K562 (cell line): ENCODE results near the gene SLC27A6. TPM values are rescaled to one million over a fixed set of nuclear protein-coding genes. Genes with fewer than 3 reads are reported as not detected.

Experiments used
- ATAC-seq: fragments of 200-7000 bp; cut with Tn5 transposase; 3 replicates; pipeline ENCODE4 v1.9.1; 2020; ENCODE audit warnings: moderate library complexity
- BruUV-seq: library from RNA; stranded (reverse); fragments of 400-500 nt; replicated peaks from 2 replicates; lab custom pipeline; 2021; lab: Mats Ljungman, UMichigan
- CTCF ChIA-PET: fragments of 300-600 bp; formaldehyde crosslinking; extraction: SDS; loops from one replicate; lab custom pipeline; 2021; ENCODE audit warnings: low intra/inter-chr PET ratio; lab: Yijun Ruan, JAX
- POLR2A ChIA-PET: fragments of 300-600, 350-650 bp; sonication (Branson Sonifier 250); formaldehyde crosslinking; extraction: SDS; loops from one replicate; lab custom pipeline; 2021; ENCODE audit warnings: antibody characterized with exemption, inconsistent platforms; lab: Yijun Ruan, JAX
- DNase-seq, 4 experiments: peaks; one replicate each; pipeline versions ENCODE4 v3.0.0 to v3.0.0-alpha.2; 2011 to 2018; ENCODE audit warnings: low spot score in 3 of 4, mixed read lengths in 3 of 4; ENCODE audit errors: extremely low read depth in 1 of 4
- FAIRE-seq: peaks from 2 replicates; lab custom pipeline; 2011; peaks lifted over from hg19 to GRCh38; lab: Jason Lieb, UNC
- H2AFZ ChIP-seq: 2 replicates; pipeline ENCODE4 v1.6.0; 2011; ENCODE audit warnings: low read depth, low read length, control low read depth, inconsistent platforms
- H3K27ac ChIP-seq: fragments of 200-600 bp; 3 replicates; pipeline ENCODE4 v1.8.0; 2011; ENCODE audit warnings: low read depth, mild to moderate bottlenecking, control low read depth, inconsistent platforms, low read length, moderate library complexity, mixed read lengths; ENCODE audit errors: extremely low read depth
- H3K27me3 ChIP-seq, 2 experiments: fragments of 300-600 bp in 1 of 2; 2 replicates in 1 of 2; 3 replicates in 1 of 2; pipeline versions ENCODE4 v1.6.0 to v1.8.0; 2011; ENCODE audit warnings: inconsistent platforms in 2 of 2, low read length in 2 of 2, mild to moderate bottlenecking in 1 of 2, mixed read lengths in 1 of 2, moderate library complexity in 1 of 2; ENCODE audit not compliant: control insufficient read depth in 2 of 2, insufficient read depth in 2 of 2
- H3K36me3 ChIP-seq: fragments of 300-600 bp; 3 replicates; pipeline ENCODE4 v1.8.0; 2011; ENCODE audit warnings: mild to moderate bottlenecking, low read length, inconsistent platforms; ENCODE audit not compliant: control insufficient read depth, insufficient read depth
- H3K4me1 ChIP-seq, 2 experiments: fragments of 200-600 bp in 1 of 2; replicated peaks in 1 of 2; 2 replicates in 1 of 2; 3 replicates in 1 of 2; pipeline versions ENCODE4 v1.5.1 to v1.8.0; 2011; ENCODE audit warnings: inconsistent platforms in 2 of 2, low read length in 2 of 2, mild to moderate bottlenecking in 1 of 2, mixed read lengths in 1 of 2, moderate library complexity in 1 of 2; ENCODE audit not compliant: control insufficient read depth in 2 of 2, insufficient read depth in 2 of 2
- H3K4me2 ChIP-seq: 2 replicates; pipeline ENCODE4 v1.6.1; 2011; ENCODE audit warnings: low read length, control low read depth, inconsistent platforms, mixed read lengths; ENCODE audit not compliant: insufficient read depth
- H3K4me3 ChIP-seq: fragments of 200-600 bp; sonication (generic), shearing (Covaris generic); 2 replicates; pipeline ENCODE4 v1.5.1; 2016; ENCODE audit warnings: control low read depth, inconsistent platforms
- H3K79me2 ChIP-seq: fragments of 200-600 bp; 3 replicates; pipeline ENCODE4 v1.8.0; 2011; ENCODE audit warnings: low read length, inconsistent platforms; ENCODE audit not compliant: control insufficient read depth, insufficient read depth
- H3K9ac ChIP-seq, 2 experiments: 2 replicates each; pipeline versions ENCODE4 v1.6.0 to v1.6.1; 2011; ENCODE audit warnings: low read depth in 2 of 2, low read length in 2 of 2, control low read depth in 1 of 2, inconsistent platforms in 1 of 2, mild to moderate bottlenecking in 1 of 2, mixed read lengths in 1 of 2; ENCODE audit not compliant: insufficient read depth in 1 of 2
- H3K9me1 ChIP-seq: one replicate; pipeline ENCODE4 v1.6.0; 2011; ENCODE audit warnings: inconsistent platforms, mild to moderate bottlenecking, low read length, moderate library complexity; ENCODE audit not compliant: control insufficient read depth, insufficient read depth
- H3K9me3 ChIP-seq: replicated peaks from 2 replicates; pipeline ENCODE4 v1.5.1; 2011; ENCODE audit warnings: low read depth, low read length, inconsistent platforms; ENCODE audit not compliant: control insufficient read depth, insufficient read depth
- H4K20me1 ChIP-seq: replicated peaks from 2 replicates; pipeline ENCODE4 v1.6.1; 2011; ENCODE audit warnings: low read length, inconsistent platforms, mixed read lengths; ENCODE audit not compliant: control insufficient read depth, insufficient read depth
- ATF4 ChIP-seq: fragments of 450-650 bp; formaldehyde crosslinking; IDR thresholded peaks from 2 replicates; pipeline ENCODE4 v1.4.0; 2022; ENCODE audit warnings: mild to moderate bottlenecking, moderate library complexity
- CBX8 ChIP-seq: fragments of 200-600 bp; sonication (generic); IDR thresholded peaks from 2 replicates; pipeline ENCODE4 v1.6.1; 2012; ENCODE audit warnings: borderline replicate concordance, mixed run types, low read depth, mild to moderate bottlenecking, moderate library complexity, mixed read lengths, low read length, control low read depth, inconsistent platforms; ENCODE audit not compliant: poor library complexity, severe bottlenecking; ENCODE audit errors: extremely low read depth
- CGGBP1 ChIP-seq: fragments of 250-450 bp; sonication (Bioruptor Pico); IDR thresholded peaks from 2 replicates; pipeline ENCODE4 v1.9.0; 2021; ENCODE audit warnings: mild to moderate bottlenecking
- FOXJ3 ChIP-seq: sonication (generic); formaldehyde crosslinking; IDR thresholded peaks from 2 replicates; pipeline ENCODE4 v1.4.0; 2020; ENCODE audit warnings: mild to moderate bottlenecking, missing genetic modification reagents
- FUS ChIP-seq: fragments of 200-400 bp; formaldehyde crosslinking; optimal IDR thresholded peaks from 2 replicates; pipeline ENCODE3; 2017; ENCODE audit warnings: low read depth, low read length
- GATA2 ChIP-seq: sonication (generic); formaldehyde crosslinking; IDR thresholded peaks from 2 replicates; pipeline ENCODE4 v1.4.0; 2020; ENCODE audit warnings: mild to moderate bottlenecking, missing genetic modification reagents
- HDAC3 ChIP-seq: fragments of 450-650 bp; IDR thresholded peaks from 2 replicates; pipeline ENCODE4 v1.6.1; 2018; ENCODE audit warnings: borderline replicate concordance, mild to moderate bottlenecking, moderate library complexity; ENCODE audit not compliant: partially characterized antibody
- MYNN ChIP-seq, 2 experiments: sonication (generic); formaldehyde crosslinking in 1 of 2; IDR thresholded peaks; 2 replicates each; pipeline versions ENCODE4 v1.5.0 to v1.6.1; 2016 to 2020; ENCODE audit warnings: antibody characterized with exemption in 1 of 2, missing genetic modification reagents in 1 of 2
- NFE2 ChIP-seq: IDR thresholded peaks from 2 replicates; pipeline ENCODE4 v1.6.1; 2014; ENCODE audit warnings: antibody characterized with exemption, low read depth
- NRF1 ChIP-seq, 2 experiments: fragments of 450-650 bp; IDR thresholded peaks in 1 of 2; conservative IDR thresholded peaks in 1 of 2; 2 replicates each; pipeline ENCODE4 v1.6.1; 2014; ENCODE audit warnings: mild to moderate bottlenecking in 2 of 2
- POLR2H ChIP-seq: IDR thresholded peaks from 2 replicates; pipeline ENCODE4 v1.6.1; 2016; ENCODE audit warnings: missing genetic modification characterization, low read depth, mild to moderate bottlenecking, control low read depth, missing compliant biosample characterization, moderate library complexity
- PRPF4 ChIP-seq: fragments of 200-400 bp; formaldehyde crosslinking; IDR thresholded peaks from one replicate; pipeline ENCODE4 v1.6.1; 2017; ENCODE audit warnings: low read length, low read depth, mild to moderate bottlenecking; ENCODE audit not compliant: insufficient read depth, poor library complexity, severe bottlenecking
- SIN3B ChIP-seq: fragments of 450-650 bp; IDR thresholded peaks from 2 replicates; pipeline ENCODE4 v1.6.1; 2017; ENCODE audit warnings: low read depth, mild to moderate bottlenecking, moderate library complexity
- SRF ChIP-seq, 2 experiments: fragments of 250-450, 450-650 bp in 1 of 2; sonication (Bioruptor Pico) in 1 of 2; sonication (generic) in 1 of 2; formaldehyde crosslinking; IDR thresholded peaks; 2 replicates each; pipeline versions ENCODE4 v1.5.0 to v1.5.1; 2020 to 2022; ENCODE audit warnings: mild to moderate bottlenecking in 1 of 2, missing genetic modification reagents in 1 of 2
- ZNF212 ChIP-seq: fragments of 450-650 bp; formaldehyde crosslinking; IDR thresholded peaks from 2 replicates; pipeline ENCODE4 v1.4.0; 2020; ENCODE audit warnings: mild to moderate bottlenecking
- ZNF609 ChIP-seq: sonication (generic); formaldehyde crosslinking; IDR thresholded peaks from 2 replicates; pipeline ENCODE4 v1.8.1; 2023; ENCODE audit warnings: missing genetic modification reagents, mild to moderate bottlenecking, borderline replicate concordance
- WGBS: fragments of 100-300 bp; shearing (Covaris generic); methylation state at CpG from one replicate; pipeline ENCODE4 v1.1.6; 2016; ENCODE audit warnings: low coverage, mixed read lengths; ENCODE audit not compliant: insufficient coverage; ENCODE audit errors: missing lambda C conversion rate; 5-methylcytosine and 5-hydroxymethylcytosine counted together
- in situ Hi-C: fragments of 300-500 bp; cut with MboI; formaldehyde crosslinking; loops from 4 replicates; pipeline ENCODE4 v1.15.0; 2018; ENCODE audit warnings: inconsistent platforms, mixed read lengths
- intact Hi-C: fragments of 100-400 bp; cut with micrococcal nuclease; formaldehyde crosslinking; loops from 2 replicates; pipeline ENCODE4 v1.14.2; 2022
- polyA plus RNA-seq, 8 experiments: library from polyadenylated mRNA; depleted of rRNA in 4 of 8; stranded (reverse) in 5 of 8; unstranded in 3 of 8; fragments of >200 nt; fragmentation: Nextera tagmentation in 2 of 8; fragmentation: Illumina TruSeq in 1 of 8; extraction: Ambion mirVana in 2 of 8; extraction: Trizol in 1 of 8; gene quantifications; 2 replicates each; pipeline versions ENCODE4 v1.2.1 to v1.2.3, GENCODE V29; 2011 to 2014; ENCODE audit warnings: inconsistent platforms in 1 of 8, missing spikeins in 1 of 8
- total RNA-seq, 7 experiments: library from RNA; depleted of rRNA in 6 of 7; stranded (reverse); fragments of >200 nt in 6 of 7; fragmentation: Illumina TruSeq in 2 of 7; extraction: Trizol in 2 of 7; gene quantifications; 2 replicates each; pipeline versions ENCODE4 v1.2.1 to v1.2.3, GENCODE V29; 2011 to 2021; ENCODE audit warnings: low replicate concordance in 1 of 7

Gene SLC27A6
- total and polyA plus RNA-seq, 9 of the 15 experiments (the other 6 are each of a cell fraction or from before 2014, with no cell fraction given): 0.56 to 1.9 (median 1.2) TPM

- no peak overlapping the region for H3K4me2 ChIP-seq
- WGBS: 0% methylated on average over 3 of the region's 3 CpGs
- in situ Hi-C loops: no loop called here
- no peak overlapping the region for H3K9ac ChIP-seq
- H3K9me3 ChIP-seq: no peaks in the 10 kb centered on the region
- H3K9me1 ChIP-seq: no peaks in the 10 kb centered on the region
- ChIA-PET POLR2A (no interaction called here), CTCF (no interaction called here)
- no peaks in the 10 kb centered on the region for H4K20me1 ChIP-seq
- DNase-seq (no peak), FAIRE-seq (no peak), ATAC-seq (no peak)
- no TSS peak for BruUV-seq
- H3K4me3 ChIP-seq: no peak overlapping the region
- no peak overlapping the region for H2AFZ ChIP-seq
- intact Hi-C loops: no loop called here
- no peaks in the 10 kb centered on the region for H3K27me3 ChIP-seq
- H3K36me3 ChIP-seq: no peaks in the 10 kb centered on the region
- H3K79me2 ChIP-seq: no peaks in the 10 kb centered on the region
- H3K4me1 ChIP-seq: no peaks in the 10 kb centered on the region
- no peak overlapping the region for H3K27ac ChIP-seq
- no peak for TF ChIP-seq ATF4 (CRISPR knock-in tag)
- TF ChIP-seq SIN3B: no peak
- no peak for TF ChIP-seq HDAC3
- TF ChIP-seq CBX8: no peak
- TF ChIP-seq NRF1 (conservative IDR thresholded peaks at IDR 0.05 in 1 of 2, IDR thresholded peaks at IDR 0.05 in 1 of 2): no peak
- no peak for TF ChIP-seq ZNF609
- no peak for TF ChIP-seq POLR2H
- no peak for TF ChIP-seq CGGBP1
- no peak for TF ChIP-seq SRF (CRISPR knock-in tag; IDR thresholded peaks at IDR 0.05)
- TF ChIP-seq PRPF4: no peak
- TF ChIP-seq FUS: no peak
- no peak for TF ChIP-seq FOXJ3
- no peak for TF ChIP-seq MYNN (IDR thresholded peaks at IDR 0.05)
- no peak for TF ChIP-seq MYNN (CRISPR knock-in tag; IDR thresholded peaks at IDR 0.05)
- no peak for TF ChIP-seq ZNF212 (CRISPR knock-in tag)
- TF ChIP-seq GATA2 (CRISPR knock-in tag): no peak
- no peak for TF ChIP-seq NFE2
Observed at GRCh38 chr5:128949847-128950546, 15.3 kb upstream of the SLC27A6 start.
